Activated CD4-positive, alpha-beta T cell treated with anti-CD3 and anti-CD28 coated beads, Interleukin-2, amount 10 ng/mL, durations not matched to agents 24 days and 14 days (primary cell): Measurements from ENCODE around the gene MOGAT2. TPM values are rescaled to one million over a fixed set of nuclear protein-coding genes. Genes with fewer than 3 reads are reported as not detected.
A peak's percentile ranks its signal among the peaks of the same experiment; 100 is the strongest.
"Not testable (repeated sequence)": the region's sequence is repeated elsewhere in the genome, so short reads cannot be mapped to it uniquely, and the experiment has no call there.

Source experiments
- DNase-seq: peaks from one replicate; pipeline ENCODE4 v3.0.0; 2022
- H3K27ac Mint-ChIP-seq: one replicate; pipeline ENCODE4 v1.8.0; 2022; ENCODE audit warnings: mild to moderate bottlenecking, mixed read lengths
- H3K27me3 Mint-ChIP-seq: one replicate; pipeline ENCODE4 v1.8.0; 2022; ENCODE audit warnings: mixed read lengths
- H3K36me3 Mint-ChIP-seq: one replicate; pipeline ENCODE4 v1.8.0; 2022; ENCODE audit warnings: low read depth, mild to moderate bottlenecking, mixed read lengths
- H3K4me1 Mint-ChIP-seq: one replicate; pipeline ENCODE4 v1.8.0; 2021; ENCODE audit warnings: mixed read lengths
- H3K4me3 Mint-ChIP-seq: one replicate; pipeline ENCODE4 v1.8.0; 2022; ENCODE audit warnings: mild to moderate bottlenecking, moderate library complexity, mixed read lengths
- H3K9me3 Mint-ChIP-seq: one replicate; pipeline ENCODE4 v1.8.0; 2021; ENCODE audit warnings: mixed read lengths
- intact Hi-C: fragments of 100-400 bp; cut with micrococcal nuclease; formaldehyde crosslinking; loops from one replicate; pipeline ENCODE4 v1.15.1; 2023
- total RNA-seq: library from RNA; stranded (reverse); gene quantifications from 2 replicates; pipeline ENCODE4 v1.2.3, GENCODE V29; 2022

The MOGAT2 gene
- not detected in 2 replicates for total RNA-seq

DNA sequence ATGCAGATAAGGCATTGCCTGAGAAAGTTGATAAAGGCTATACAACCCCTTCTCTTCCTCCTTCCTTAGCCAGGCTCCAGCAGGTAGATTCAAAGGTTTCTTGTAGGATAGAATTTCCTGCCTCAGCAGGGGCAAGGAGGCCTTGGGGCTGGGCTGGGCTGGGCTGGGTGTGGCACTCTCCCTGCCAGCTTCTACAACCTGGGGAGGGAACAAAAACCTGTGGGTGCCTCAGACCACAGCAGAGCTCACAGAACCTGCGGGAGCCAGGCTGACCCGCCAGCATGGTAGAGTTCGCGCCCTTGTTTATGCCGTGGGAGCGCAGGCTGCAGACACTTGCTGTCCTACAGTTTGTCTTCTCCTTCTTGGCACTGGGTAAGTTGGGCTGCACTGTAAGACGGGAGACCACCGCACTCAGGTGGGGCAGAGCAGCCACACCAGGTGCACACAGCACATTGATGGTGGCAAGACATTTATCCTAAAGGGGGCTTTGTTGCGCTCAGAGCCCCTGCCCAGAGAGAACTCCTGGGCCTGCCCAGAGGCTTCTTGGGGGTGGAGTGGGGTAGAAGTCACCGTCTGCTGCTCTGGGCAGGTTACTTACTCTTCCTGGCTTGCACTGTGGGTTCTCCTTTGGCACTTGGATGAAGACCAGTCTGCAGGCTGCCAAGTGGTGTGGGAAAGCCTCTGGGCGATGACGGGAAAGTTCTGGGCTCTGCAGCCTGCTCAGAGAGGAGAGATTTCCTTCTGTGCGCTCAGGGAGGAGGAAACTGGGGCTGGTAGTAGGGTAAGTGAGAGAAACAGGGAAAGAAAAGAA, at the start of gene MOGAT2:
Gene MOGAT2 (plus strand): TSS at position 231 of the 811 bp plus-strand sequence. CDS start 51 bp downstream, at position 282.
- no peak for DNase-seq
- Mint-ChIP-seq H3K27ac (no peak within 1 kb of the TSS), H3K4me3 (no peak within 1 kb of the TSS), H3K27me3 (peaks cover 19% of the 10 kb centered on the region), H3K36me3 (no peaks in the 10 kb centered on the region), H3K9me3 (no peaks in the 10 kb centered on the region), H3K4me1 (no peaks in the 10 kb centered on the region)
- intact Hi-C loops = no loop called here

DNA sequence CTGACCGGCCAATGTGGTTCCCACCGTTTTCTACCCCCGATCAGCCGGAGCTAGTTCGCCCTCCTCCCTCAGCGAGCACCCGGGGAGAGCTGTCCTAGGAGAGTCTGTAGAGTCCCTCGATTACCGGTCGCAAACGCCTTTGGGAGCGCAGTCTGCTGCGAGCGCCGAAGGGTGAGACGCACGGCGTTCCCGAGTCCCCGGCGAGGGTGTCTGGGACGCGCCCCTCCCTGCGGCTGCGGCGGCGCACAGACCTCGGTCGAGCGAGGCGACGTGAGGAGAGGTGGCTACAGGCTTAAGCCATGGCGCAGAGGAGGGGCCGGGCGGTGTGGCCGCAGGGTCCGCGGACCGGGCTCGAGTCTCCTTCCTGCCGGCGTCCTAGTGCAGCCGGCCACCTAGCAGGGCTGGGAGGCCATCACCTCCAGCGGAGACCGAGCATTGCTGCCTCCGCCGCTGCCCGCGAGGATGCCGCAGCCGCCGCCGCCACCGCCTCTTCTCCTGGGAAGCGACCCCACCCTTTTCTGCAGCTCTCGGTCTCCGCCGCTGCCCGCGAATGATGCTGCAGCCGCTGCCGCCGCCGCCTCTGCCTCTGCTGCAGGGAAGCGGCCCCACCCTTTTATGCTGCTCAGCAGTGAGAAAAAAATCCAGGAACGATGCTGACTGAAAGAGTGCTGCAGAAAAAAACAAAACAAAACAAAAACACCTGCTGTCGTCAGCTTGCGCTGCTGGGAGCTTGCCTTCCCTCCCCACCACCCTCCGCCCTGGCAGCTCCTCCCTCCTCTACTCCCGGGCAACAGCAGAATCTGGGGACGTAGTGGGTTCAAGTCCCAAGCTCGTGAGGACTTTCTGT, 49.0 kb upstream of the MOGAT2 start, which contains the start of gene MAP6:
Gene MAP6 (minus strand): TSS at position 588 of the 847 bp plus-strand sequence. CDS start 669 bp downstream, outside the sequence.
- Mint-ChIP-seq H3K27ac (peak within 1 kb of the TSS; percentile 67), H3K4me3 (peak within 1 kb of the TSS; percentile 92), H3K36me3 (no peaks in the 10 kb centered on the region), H3K9me3 (peaks cover 6% of the 10 kb centered on the region), H3K27me3 (peaks cover 60% of the 10 kb centered on the region), H3K4me1 (peaks cover 16% of the 10 kb centered on the region)
- DNase-seq = peak; percentile 87
- intact Hi-C loops = no loop called here

DNA sequence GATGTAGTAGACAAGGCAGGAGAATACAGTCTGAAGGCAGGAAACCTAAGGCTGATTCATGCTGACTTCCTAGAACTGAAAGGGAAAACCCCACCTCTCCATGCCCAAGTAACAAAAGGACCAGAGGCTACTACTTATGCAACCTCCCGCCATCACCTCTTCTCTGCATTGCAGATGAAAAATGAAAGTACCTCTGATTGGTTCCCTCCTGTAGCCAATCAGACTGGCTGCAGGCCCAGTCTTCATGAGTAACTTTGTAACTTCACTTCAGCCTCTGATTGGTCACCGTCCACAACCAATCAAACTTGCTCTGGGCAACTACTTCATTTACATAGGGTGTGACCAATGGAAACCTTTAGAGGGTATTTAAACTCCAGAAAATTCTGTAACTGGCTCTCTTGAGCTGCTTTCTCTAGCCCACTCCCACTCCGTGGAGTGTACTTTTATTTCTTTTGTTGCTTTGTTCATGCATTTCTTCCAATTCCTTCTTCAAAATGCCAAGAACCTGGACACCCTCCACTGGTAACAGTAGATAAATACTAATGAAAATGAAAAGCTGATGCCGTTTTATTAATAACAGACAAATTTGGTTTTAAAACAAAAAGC, 43.6 kb upstream of the MOGAT2 start:
- H3K27me3 Mint-ChIP-seq = peaks cover 43% of the 10 kb centered on the region
- H3K4me3 Mint-ChIP-seq = no peak overlapping the region
- no peak overlapping the region for H3K27ac Mint-ChIP-seq
- DNase-seq = peak; percentile 81
- peaks cover 2% of the 10 kb centered on the region for H3K36me3 Mint-ChIP-seq
- intact Hi-C loops = no loop called here
- peaks cover 14% of the 10 kb centered on the region for H3K4me1 Mint-ChIP-seq
- peaks cover 10% of the 10 kb centered on the region for H3K9me3 Mint-ChIP-seq

- H3K4me3 Mint-ChIP-seq = no peak overlapping the region
- H3K27me3 Mint-ChIP-seq = peaks cover 30% of the 10 kb centered on the region
- no peak overlapping the region for H3K27ac Mint-ChIP-seq
- H3K36me3 Mint-ChIP-seq = peaks cover 2% of the 10 kb centered on the region
- intact Hi-C loops = no loop called here
- DNase-seq = no peak
- H3K9me3 Mint-ChIP-seq = peaks cover 6% of the 10 kb centered on the region
- peaks cover 9% of the 10 kb centered on the region for H3K4me1 Mint-ChIP-seq
Measured at GRCh38 chr11:75677275-75677674, 40.4 kb upstream of the MOGAT2 start.

GRCh38 chr11:75677909-75678308, 39.7 kb upstream of the MOGAT2 start:
- Mint-ChIP-seq H3K36me3 (peaks cover 2% of the 10 kb centered on the region), H3K27me3 (peaks cover 34% of the 10 kb centered on the region), H3K27ac (no peak overlapping the region), H3K4me3 (no peak overlapping the region), H3K4me1 (peaks cover 9% of the 10 kb centered on the region), H3K9me3 (peaks cover 7% of the 10 kb centered on the region)
- intact Hi-C loops = no loop called here
- peak; percentile 48 for DNase-seq

DNA sequence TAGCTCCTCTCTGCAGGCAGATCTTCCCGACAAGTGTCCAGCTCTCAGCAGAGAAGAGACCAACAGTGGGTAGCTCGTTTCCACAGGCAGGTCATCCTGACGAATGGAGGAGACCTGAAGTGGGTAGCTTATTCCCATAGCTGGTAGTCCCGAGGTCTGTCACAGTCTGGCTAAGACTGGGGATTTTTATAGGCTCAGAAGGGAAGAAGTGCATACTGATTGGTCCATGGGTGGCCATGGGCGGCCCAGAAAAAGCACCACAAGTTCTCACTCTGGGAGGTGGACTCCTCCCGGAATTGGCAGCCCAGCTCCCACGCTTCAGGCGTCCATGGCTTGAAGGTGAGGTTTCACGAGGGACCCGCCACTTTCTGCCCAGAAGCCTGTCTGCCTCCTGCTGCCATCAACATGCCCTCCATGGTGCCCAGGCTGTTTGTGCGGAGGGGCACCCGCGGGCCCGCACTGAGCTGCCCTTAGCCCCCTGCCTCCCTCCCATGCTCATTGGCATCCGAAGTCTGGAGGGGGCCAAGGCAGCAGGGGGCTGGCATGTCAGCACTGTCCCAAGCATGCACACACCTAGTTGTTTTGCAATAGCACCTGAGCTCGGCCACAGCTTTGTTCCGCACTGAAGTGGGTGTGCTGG, 38.9 kb upstream of the MOGAT2 start:
- no peak overlapping the region for H3K4me3 Mint-ChIP-seq
- H3K9me3 Mint-ChIP-seq = peaks cover 13% of the 10 kb centered on the region
- H3K27me3 Mint-ChIP-seq = peaks cover 41% of the 10 kb centered on the region
- peaks cover 8% of the 10 kb centered on the region for H3K4me1 Mint-ChIP-seq
- H3K27ac Mint-ChIP-seq = no peak overlapping the region
- intact Hi-C loops = no loop called here
- DNase-seq = peak; percentile 51
- peaks cover 2% of the 10 kb centered on the region for H3K36me3 Mint-ChIP-seq

GRCh38 chr11:75679566-75679965, 38.1 kb upstream of the MOGAT2 start:
- no peak overlapping the region for H3K27ac Mint-ChIP-seq
- peaks cover 50% of the 10 kb centered on the region for H3K27me3 Mint-ChIP-seq
- H3K4me1 Mint-ChIP-seq = peaks cover 4% of the 10 kb centered on the region
- no peak for DNase-seq
- intact Hi-C loops = no loop called here
- H3K9me3 Mint-ChIP-seq = peaks cover 17% of the 10 kb centered on the region
- H3K4me3 Mint-ChIP-seq = no peak overlapping the region
- H3K36me3 Mint-ChIP-seq = no peaks in the 10 kb centered on the region

DNA sequence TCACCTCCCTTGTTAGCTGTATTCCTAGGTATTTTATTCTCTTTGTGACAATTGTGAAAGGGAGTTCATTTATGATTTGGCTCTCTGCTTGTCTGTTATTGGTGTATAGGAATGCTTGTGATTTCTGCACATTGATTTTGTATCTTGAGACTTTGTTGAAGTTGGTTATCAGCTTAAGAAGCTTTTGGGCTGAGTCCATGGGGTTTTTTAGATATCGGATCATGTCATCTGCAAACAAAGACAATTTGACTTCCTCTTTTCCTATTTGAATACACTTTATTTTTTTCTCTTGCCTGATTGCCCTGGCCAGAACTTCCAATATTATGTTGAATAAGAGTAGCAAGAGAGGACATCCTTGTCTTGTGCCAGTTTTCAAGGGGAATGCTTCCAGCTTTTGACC, 33.8 kb upstream of the MOGAT2 start:
- intact Hi-C loops, H3K36me3 Mint-ChIP-seq, H3K27ac Mint-ChIP-seq, H3K4me3 Mint-ChIP-seq, H3K4me1 Mint-ChIP-seq, DNase-seq: not testable (repeated sequence)
- H3K9me3 Mint-ChIP-seq = peaks cover 31% of the 10 kb centered on the region
- H3K27me3 Mint-ChIP-seq = peaks cover 59% of the 10 kb centered on the region

DNA sequence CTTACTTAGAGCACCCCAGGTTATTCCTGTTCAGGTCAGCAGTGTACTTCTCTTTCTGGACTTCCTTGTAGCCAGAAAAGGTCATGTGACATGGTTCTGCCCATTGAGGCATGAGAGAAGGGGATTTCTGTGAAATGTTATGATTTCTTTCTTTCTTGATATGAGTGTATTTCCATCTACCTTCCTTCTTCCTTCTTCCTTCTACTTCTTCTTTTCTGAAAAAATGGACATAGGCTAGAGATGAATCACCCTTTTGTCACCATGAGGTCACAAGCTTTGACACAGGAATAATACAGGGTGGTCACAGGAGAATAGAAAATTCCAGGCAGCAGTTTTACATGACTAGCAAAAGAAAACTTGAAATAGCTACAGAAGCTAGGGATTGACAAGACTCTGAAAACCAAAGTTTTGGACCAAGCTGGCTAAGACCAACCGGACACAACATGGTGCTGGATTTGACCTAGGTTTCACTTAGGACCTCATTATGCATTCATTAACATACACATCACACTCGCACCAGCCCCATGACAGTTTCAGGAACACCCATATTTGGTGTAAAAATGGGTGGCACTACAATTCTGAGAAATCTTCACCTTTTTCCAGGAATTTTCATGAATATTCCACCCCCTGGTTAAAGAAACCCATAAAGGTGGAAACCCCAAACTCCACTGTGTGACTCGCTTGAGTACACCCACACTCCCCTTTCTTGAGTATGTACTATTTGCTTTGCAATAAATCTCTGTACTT, 27.6 kb upstream of the MOGAT2 start:
- Mint-ChIP-seq H3K27me3 (peaks cover 53% of the 10 kb centered on the region), H3K4me3 (no peak overlapping the region), H3K4me1 (peaks cover 5% of the 10 kb centered on the region), H3K36me3 (peaks cover 2% of the 10 kb centered on the region), H3K27ac (no peak overlapping the region), H3K9me3 (peaks cover 14% of the 10 kb centered on the region)
- intact Hi-C loops = no loop called here
- peak; percentile 50 for DNase-seq

GRCh38 chr11:75691804-75692203, 25.8 kb upstream of the MOGAT2 start:
- Mint-ChIP-seq H3K9me3 (peaks cover 8% of the 10 kb centered on the region), H3K27ac (no peak overlapping the region), H3K27me3 (peaks cover 50% of the 10 kb centered on the region), H3K36me3 (no peaks in the 10 kb centered on the region), H3K4me1 (peaks cover 5% of the 10 kb centered on the region), H3K4me3 (no peak overlapping the region)
- intact Hi-C loops = no loop called here
- no peak for DNase-seq

DNA sequence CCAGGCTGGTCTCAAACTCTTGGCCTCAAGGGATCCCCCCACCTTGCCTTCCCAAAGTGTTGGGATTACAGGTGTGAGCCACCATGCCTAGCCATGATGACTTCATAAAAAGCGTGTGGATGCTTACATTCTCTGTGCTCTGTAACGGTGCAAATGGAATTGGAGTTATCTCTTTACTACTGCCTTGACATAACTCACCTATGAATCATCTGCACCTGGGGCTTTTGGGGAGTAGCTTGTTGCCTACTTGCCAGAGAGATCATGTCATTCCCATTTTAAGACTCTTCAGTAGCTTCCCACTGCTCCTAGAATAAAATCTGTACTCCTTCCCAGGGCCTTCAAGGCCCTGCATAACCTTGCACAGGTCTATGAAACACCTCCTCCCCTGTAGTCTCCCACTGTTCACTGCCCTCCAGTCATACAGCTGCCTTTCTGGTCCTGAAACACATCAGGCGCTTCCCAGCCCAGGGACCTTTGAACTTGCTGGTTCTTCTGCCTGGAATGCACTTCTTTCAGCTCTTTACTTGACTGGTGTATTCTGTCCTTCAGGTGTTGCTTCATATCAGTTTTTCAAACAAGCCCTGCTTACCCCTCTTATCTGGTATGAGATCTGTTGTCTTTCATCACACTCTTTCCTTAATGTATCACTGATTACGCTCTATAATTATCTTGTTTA, 19.6 kb upstream of the MOGAT2 start:
- intact Hi-C loops = no loop called here
- peaks cover 43% of the 10 kb centered on the region for H3K27me3 Mint-ChIP-seq
- DNase-seq = no peak
- no peak overlapping the region for H3K4me3 Mint-ChIP-seq
- H3K9me3 Mint-ChIP-seq = peaks cover 6% of the 10 kb centered on the region
- no peak overlapping the region for H3K27ac Mint-ChIP-seq
- no peaks in the 10 kb centered on the region for H3K4me1 Mint-ChIP-seq
- no peaks in the 10 kb centered on the region for H3K36me3 Mint-ChIP-seq

GRCh38 chr11:75700940-75701339, 16.7 kb upstream of the MOGAT2 start:
- Mint-ChIP-seq H3K27ac (no peak overlapping the region), H3K4me3 (no peak overlapping the region), H3K9me3 (peaks cover 6% of the 10 kb centered on the region), H3K4me1 (peaks cover 2% of the 10 kb centered on the region), H3K27me3 (peaks cover 28% of the 10 kb centered on the region), H3K36me3 (no peaks in the 10 kb centered on the region)
- no peak for DNase-seq
- intact Hi-C loops = no loop called here
